Caco-2 (cell line): Measurements from ENCODE around the gene BMX. TPM values are rescaled to one million over a fixed set of nuclear protein-coding genes. Genes with fewer than 3 reads are reported as not detected.

ENCODE experiments used
- BruUV-seq: library from RNA; stranded (reverse); fragments of 400-500 nt; replicated peaks from 2 replicates; lab custom pipeline; 2021; lab: Mats Ljungman, UMichigan
- CTCF ChIA-PET: fragments of 300-600 bp; sonication (Branson Sonifier 250); formaldehyde crosslinking; loops from one replicate; lab custom pipeline; 2022; ENCODE audit warnings: antibody characterized with exemption; lab: Charles Lee
- POLR2A ChIA-PET: fragments of 300-600 bp; sonication (Branson Sonifier 250); formaldehyde crosslinking; loops from one replicate; lab custom pipeline; 2022; ENCODE audit warnings: antibody characterized with exemption; lab: Charles Lee
- DNase-seq, 2 experiments: peaks; one replicate each; pipeline versions ENCODE4 v3.0.0 to v3.0.0-alpha.2; 2020 to 2022
- H3K27me3 ChIP-seq: replicated peaks from 2 replicates; pipeline ENCODE4 v1.6.0; 2011; ENCODE audit warnings: low read length; ENCODE audit not compliant: control insufficient read depth, insufficient read depth
- H3K36me3 ChIP-seq: 2 replicates; pipeline ENCODE4 v1.5.1; 2011; ENCODE audit warnings: low read length; ENCODE audit not compliant: control insufficient read depth, insufficient read depth
- H3K4me1 ChIP-seq: fragments of 250-450 bp; sonication (Bioruptor Pico); 2 replicates; pipeline ENCODE4 v1.5.1; 2020; ENCODE audit warnings: mild to moderate bottlenecking
- H3K4me3 ChIP-seq: 2 replicates; pipeline ENCODE4 v1.5.1; 2011; ENCODE audit warnings: low read depth, mild to moderate bottlenecking, control low read depth, low read length
- H3K9me3 ChIP-seq: fragments of 250-450 bp; sonication (Bioruptor Pico); 2 replicates; pipeline ENCODE4 v1.5.1; 2020; ENCODE audit warnings: mild to moderate bottlenecking, moderate library complexity
- H3K27ac Mint-ChIP-seq: one replicate; pipeline ENCODE4 v1.8.0; 2022; ENCODE audit warnings: mixed read lengths; ENCODE audit not compliant: unreplicated experiment
- H3K27me3 Mint-ChIP-seq: one replicate; pipeline ENCODE4 v1.8.0; 2022; ENCODE audit warnings: mixed read lengths; ENCODE audit not compliant: insufficient read depth, unreplicated experiment
- H3K36me3 Mint-ChIP-seq: one replicate; pipeline ENCODE4 v1.8.0; 2022; ENCODE audit warnings: mild to moderate bottlenecking, mixed read lengths; ENCODE audit not compliant: insufficient read depth, unreplicated experiment
- H3K4me1 Mint-ChIP-seq: one replicate; pipeline ENCODE4 v1.8.0; 2022; ENCODE audit warnings: low read depth, mixed read lengths; ENCODE audit not compliant: unreplicated experiment
- H3K4me3 Mint-ChIP-seq: one replicate; pipeline ENCODE4 v1.8.0; 2022; ENCODE audit warnings: mild to moderate bottlenecking, moderate library complexity, mixed read lengths; ENCODE audit not compliant: unreplicated experiment
- H3K9me3 Mint-ChIP-seq: one replicate; pipeline ENCODE4 v1.8.0; 2022; ENCODE audit warnings: mixed read lengths; ENCODE audit not compliant: unreplicated experiment
- CTCF ChIP-seq, 2 experiments: fragments of 200-600 bp in 1 of 2; IDR thresholded peaks; 1 replicate in 1 of 2; 2 replicates in 1 of 2; pipeline versions ENCODE4 v1.5.1 to v1.8.0; 2011 to 2022; ENCODE audit warnings: antibody characterized with exemption in 1 of 2, control low read depth in 1 of 2, inconsistent platforms in 1 of 2, low read depth in 1 of 2, low read length in 1 of 2, mild to moderate bottlenecking in 1 of 2, moderate library complexity in 1 of 2; ENCODE audit not compliant: insufficient read depth in 1 of 2, severe bottlenecking in 1 of 2, unreplicated experiment in 1 of 2
- intact Hi-C: fragments of 100-400 bp; cut with micrococcal nuclease; formaldehyde crosslinking; loops from one replicate; pipeline ENCODE4 v1.10.0; 2022; ENCODE audit not compliant: unreplicated experiment
- total RNA-seq: library from RNA; stranded (reverse); gene quantifications from 2 replicates; pipeline ENCODE4 v1.2.3, GENCODE V29; 2022

The BMX gene
- total RNA-seq, 1 experiment from 2014 or later = not detected

GRCh38 chrX:15474028-15474427 is 26.6 kb upstream of the BMX start:
- ChIA-PET CTCF (no interaction called here), POLR2A (no interaction called here)
- Mint-ChIP-seq H3K9me3 (no peaks in the 10 kb centered on the region), H3K36me3 (peaks cover 6% of the 10 kb centered on the region), H3K4me3 (no peak overlapping the region), H3K4me1 (no peaks in the 10 kb centered on the region), H3K27ac (no peak overlapping the region), H3K27me3 (no peaks in the 10 kb centered on the region)
- H3K9me3 ChIP-seq = no peaks in the 10 kb centered on the region
- H3K4me3 ChIP-seq = no peak overlapping the region
- H3K4me1 ChIP-seq = no peaks in the 10 kb centered on the region
- intact Hi-C loops = no loop called here
- no peak for TF ChIP-seq CTCF (IDR thresholded peaks at IDR 0.05; ENCODE audit: insufficient read depth in 1 of 2, low read depth in 1 of 2, low read length in 1 of 2, severe bottlenecking in 1 of 2, unreplicated experiment in 1 of 2)
- no peaks in the 10 kb centered on the region for H3K27me3 ChIP-seq
- no TSS peak for BruUV-seq
- no peak for DNase-seq
- no peaks in the 10 kb centered on the region for H3K36me3 ChIP-seq

- Histone ChIP-seq H3K4me1 (no peaks in the 10 kb centered on the region), H3K36me3 (no peaks in the 10 kb centered on the region), H3K27me3 (no peaks in the 10 kb centered on the region), H3K9me3 (no peaks in the 10 kb centered on the region), H3K4me3 (no peak overlapping the region)
- DNase-seq = no peak
- Mint-ChIP-seq H3K27me3 (no peaks in the 10 kb centered on the region), H3K4me1 (no peaks in the 10 kb centered on the region), H3K27ac (no peak overlapping the region), H3K36me3 (peaks cover 6% of the 10 kb centered on the region), H3K4me3 (no peak overlapping the region), H3K9me3 (no peaks in the 10 kb centered on the region)
- intact Hi-C loops = no loop called here
- CTCF ChIA-PET = interaction anchor here (0.6 kb wide), 1 partner anchor 124 kb away, joined by 3 read pairs; no protein-coding TSS in a partner anchor
- BruUV-seq = no TSS peak
- POLR2A ChIA-PET = no interaction called here
- TF ChIP-seq CTCF (IDR thresholded peaks at IDR 0.05; ENCODE audit: insufficient read depth in 1 of 2, low read depth in 1 of 2, low read length in 1 of 2, severe bottlenecking in 1 of 2, unreplicated experiment in 1 of 2) = no peak
Measured at GRCh38 chrX:15475021-15475420, 25.6 kb upstream of the BMX start.

DNA sequence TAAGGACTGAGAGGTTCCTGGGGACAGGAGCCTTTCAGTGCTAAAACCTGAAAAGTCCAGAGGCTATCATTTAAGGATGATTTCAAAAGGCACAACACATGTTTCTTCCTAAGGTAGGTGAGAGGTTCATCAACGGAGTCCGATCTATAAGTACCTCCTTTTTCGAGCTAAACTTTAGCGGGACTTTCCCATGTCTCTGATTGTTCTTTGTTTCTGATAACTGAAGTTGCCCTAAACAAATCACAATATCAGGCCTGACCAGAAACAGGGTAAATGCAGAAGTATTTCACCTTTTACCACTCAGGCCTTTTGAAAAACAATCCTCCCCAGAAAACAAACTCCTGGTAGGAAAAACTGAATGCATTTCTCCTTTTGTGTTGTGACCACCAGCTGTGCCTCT is 25.1 kb upstream of the BMX start:
- intact Hi-C loops = no loop called here
- POLR2A ChIA-PET = no interaction called here
- no peak overlapping the region for H3K4me3 Mint-ChIP-seq

More for the DNA sequence above, 25.1 kb upstream of the BMX start:
- no peaks in the 10 kb centered on the region for H3K27me3 ChIP-seq
- Mint-ChIP-seq H3K9me3 (no peaks in the 10 kb centered on the region), H3K4me1 (no peaks in the 10 kb centered on the region), H3K27ac (no peak overlapping the region), H3K27me3 (no peaks in the 10 kb centered on the region), H3K36me3 (peaks cover 6% of the 10 kb centered on the region)
- CTCF ChIA-PET = no interaction called here
- H3K4me1 ChIP-seq = no peaks in the 10 kb centered on the region
- no peak overlapping the region for H3K4me3 ChIP-seq
- DNase-seq = no peak
- BruUV-seq = no TSS peak
- TF ChIP-seq CTCF (IDR thresholded peaks at IDR 0.05; ENCODE audit: insufficient read depth in 1 of 2, low read depth in 1 of 2, low read length in 1 of 2, severe bottlenecking in 1 of 2, unreplicated experiment in 1 of 2) = no peak
- no peaks in the 10 kb centered on the region for H3K9me3 ChIP-seq
- no peaks in the 10 kb centered on the region for H3K36me3 ChIP-seq
